Nephron progenitor cell (in vitro differentiated cells): Measurements from ENCODE around the gene PNCK.

Experiments
- DNase-seq: peaks from one replicate; pipeline ENCODE4 v3.0.0; 2021
- H3K27ac Mint-ChIP-seq: 2 replicates; pipeline ENCODE4 v1.8.0; 2021; ENCODE audit warnings: mild to moderate bottlenecking, moderate library complexity, mixed read lengths
- H3K27me3 Mint-ChIP-seq: 2 replicates; pipeline ENCODE4 v1.8.0; 2021; ENCODE audit warnings: mild to moderate bottlenecking, low read depth, mixed read lengths; ENCODE audit not compliant: poor library complexity
- H3K36me3 Mint-ChIP-seq: 2 replicates; pipeline ENCODE4 v1.8.0; 2021; ENCODE audit warnings: low read depth, mixed read lengths
- H3K4me1 Mint-ChIP-seq: 2 replicates; pipeline ENCODE4 v1.8.0; 2021; ENCODE audit warnings: mixed read lengths
- H3K4me3 Mint-ChIP-seq: 2 replicates; pipeline ENCODE4 v1.8.0; 2021; ENCODE audit warnings: mild to moderate bottlenecking, moderate library complexity, mixed read lengths
- H3K9me3 Mint-ChIP-seq: 2 replicates; pipeline ENCODE4 v1.8.0; 2021; ENCODE audit warnings: mild to moderate bottlenecking, moderate library complexity, mixed read lengths
- TF ChIP-seq, protein P1 (sequence below): fragments of 200-600 bp; sonication (generic); IDR thresholded peaks from 2 replicates; pipeline ENCODE4 v1.5.0; 2021; ENCODE audit warnings: antibody characterized with exemption

Gene PNCK

DNA sequence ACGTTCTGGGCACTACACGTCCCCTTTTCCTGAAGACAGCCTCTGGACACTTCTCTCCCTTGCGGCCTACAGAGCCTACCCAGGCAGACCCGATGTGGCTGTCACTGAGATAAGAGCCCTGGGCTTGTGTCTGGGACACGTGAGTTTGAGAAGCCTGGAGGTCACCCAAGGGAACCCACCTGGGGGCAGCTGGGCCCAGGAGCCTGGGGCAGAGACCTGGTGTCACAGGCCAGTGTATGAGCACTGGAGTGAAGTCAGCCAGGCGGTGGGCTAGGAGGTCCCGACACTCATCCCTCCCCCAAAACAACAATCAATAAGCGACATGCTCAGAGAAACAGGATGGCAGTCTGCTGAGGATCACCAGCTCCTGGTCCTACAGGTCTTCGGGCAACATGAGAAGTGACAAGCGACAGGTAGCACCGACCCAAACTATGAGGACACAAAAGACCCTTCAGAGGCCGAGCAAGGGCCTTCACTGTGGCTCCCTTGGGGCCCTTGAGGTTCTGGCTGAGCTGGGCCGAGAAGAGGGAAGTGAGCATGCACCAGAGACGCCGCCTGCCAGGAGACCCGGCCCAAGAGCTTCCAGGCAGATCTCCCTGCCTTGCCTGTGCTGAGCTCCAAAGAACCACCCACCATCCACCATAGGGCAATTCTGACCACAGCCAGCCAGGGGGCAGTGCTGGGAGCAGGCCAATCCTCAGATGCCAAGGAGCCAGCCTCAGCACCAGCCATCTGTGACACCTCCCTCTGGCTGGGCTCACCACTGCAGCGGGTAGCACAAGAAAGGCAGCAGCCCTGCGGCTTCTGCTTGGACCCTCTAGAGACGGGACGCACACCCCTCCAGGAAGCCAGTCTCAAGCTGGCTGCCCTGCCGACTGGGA is 37.6 kb downstream of the PNCK start:
- Mint-ChIP-seq H3K27me3 (peaks cover 18% of the 10 kb centered on the region), H3K36me3 (peaks cover 4% of the 10 kb centered on the region), H3K9me3 (peaks cover 41% of the 10 kb centered on the region), H3K27ac (no peak overlapping the region), H3K4me1 (peaks cover 18% of the 10 kb centered on the region), H3K4me3 (no peak overlapping the region)
- no peak for DNase-seq
- TF ChIP-seq, protein P1, sequence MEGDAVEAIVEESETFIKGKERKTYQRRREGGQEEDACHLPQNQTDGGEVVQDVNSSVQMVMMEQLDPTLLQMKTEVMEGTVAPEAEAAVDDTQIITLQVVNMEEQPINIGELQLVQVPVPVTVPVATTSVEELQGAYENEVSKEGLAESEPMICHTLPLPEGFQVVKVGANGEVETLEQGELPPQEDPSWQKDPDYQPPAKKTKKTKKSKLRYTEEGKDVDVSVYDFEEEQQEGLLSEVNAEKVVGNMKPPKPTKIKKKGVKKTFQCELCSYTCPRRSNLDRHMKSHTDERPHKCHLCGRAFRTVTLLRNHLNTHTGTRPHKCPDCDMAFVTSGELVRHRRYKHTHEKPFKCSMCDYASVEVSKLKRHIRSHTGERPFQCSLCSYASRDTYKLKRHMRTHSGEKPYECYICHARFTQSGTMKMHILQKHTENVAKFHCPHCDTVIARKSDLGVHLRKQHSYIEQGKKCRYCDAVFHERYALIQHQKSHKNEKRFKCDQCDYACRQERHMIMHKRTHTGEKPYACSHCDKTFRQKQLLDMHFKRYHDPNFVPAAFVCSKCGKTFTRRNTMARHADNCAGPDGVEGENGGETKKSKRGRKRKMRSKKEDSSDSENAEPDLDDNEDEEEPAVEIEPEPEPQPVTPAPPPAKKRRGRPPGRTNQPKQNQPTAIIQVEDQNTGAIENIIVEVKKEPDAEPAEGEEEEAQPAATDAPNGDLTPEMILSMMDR = no peak

GRCh38 chrX:153635388-153635787 is 38.2 kb downstream of the PNCK start:
- Mint-ChIP-seq H3K9me3 (peaks cover 48% of the 10 kb centered on the region), H3K4me3 (no peak overlapping the region), H3K27ac (no peak overlapping the region), H3K36me3 (peaks cover 4% of the 10 kb centered on the region), H3K27me3 (peaks cover 19% of the 10 kb centered on the region), H3K4me1 (peaks cover 14% of the 10 kb centered on the region)
- TF ChIP-seq, protein P1 = no peak
- DNase-seq = no peak

GRCh38 chrX:153634832-153635231 is 38.8 kb downstream of the PNCK start:
- H3K36me3 Mint-ChIP-seq = peaks cover 4% of the 10 kb centered on the region
- peaks cover 14% of the 10 kb centered on the region for H3K4me1 Mint-ChIP-seq
- peaks cover 53% of the 10 kb centered on the region for H3K9me3 Mint-ChIP-seq
- H3K27me3 Mint-ChIP-seq = peaks cover 22% of the 10 kb centered on the region
- TF ChIP-seq, protein P1 = no peak
- DNase-seq = no peak
- no peak overlapping the region for H3K27ac Mint-ChIP-seq
- no peak overlapping the region for H3K4me3 Mint-ChIP-seq

DNA sequence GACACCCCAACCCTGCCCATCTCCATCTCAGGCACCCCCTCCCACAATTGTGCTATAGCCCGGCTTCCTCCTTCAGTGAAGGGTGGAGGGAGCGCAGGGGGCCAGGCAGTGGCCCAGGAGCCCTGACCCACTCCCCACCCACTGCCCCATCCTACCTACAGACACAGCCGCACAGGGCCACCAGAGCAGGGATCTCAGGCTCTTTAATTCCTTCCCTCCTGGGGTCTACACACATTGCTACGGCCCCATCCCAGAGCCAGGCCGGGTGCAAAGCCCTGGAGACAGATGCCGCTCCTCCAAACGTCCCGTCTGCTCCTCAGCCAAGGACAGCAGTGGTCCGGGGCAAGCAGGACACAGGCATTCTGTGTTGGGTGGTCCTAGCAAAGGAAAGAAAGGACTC is 39.4 kb downstream of the PNCK start:
- Mint-ChIP-seq H3K27ac (no peak overlapping the region), H3K36me3 (peaks cover 4% of the 10 kb centered on the region), H3K27me3 (peaks cover 22% of the 10 kb centered on the region), H3K4me1 (peaks cover 14% of the 10 kb centered on the region), H3K9me3 (peaks cover 58% of the 10 kb centered on the region), H3K4me3 (no peak overlapping the region)
- TF ChIP-seq, protein P1 = no peak
- no peak for DNase-seq

DNA sequence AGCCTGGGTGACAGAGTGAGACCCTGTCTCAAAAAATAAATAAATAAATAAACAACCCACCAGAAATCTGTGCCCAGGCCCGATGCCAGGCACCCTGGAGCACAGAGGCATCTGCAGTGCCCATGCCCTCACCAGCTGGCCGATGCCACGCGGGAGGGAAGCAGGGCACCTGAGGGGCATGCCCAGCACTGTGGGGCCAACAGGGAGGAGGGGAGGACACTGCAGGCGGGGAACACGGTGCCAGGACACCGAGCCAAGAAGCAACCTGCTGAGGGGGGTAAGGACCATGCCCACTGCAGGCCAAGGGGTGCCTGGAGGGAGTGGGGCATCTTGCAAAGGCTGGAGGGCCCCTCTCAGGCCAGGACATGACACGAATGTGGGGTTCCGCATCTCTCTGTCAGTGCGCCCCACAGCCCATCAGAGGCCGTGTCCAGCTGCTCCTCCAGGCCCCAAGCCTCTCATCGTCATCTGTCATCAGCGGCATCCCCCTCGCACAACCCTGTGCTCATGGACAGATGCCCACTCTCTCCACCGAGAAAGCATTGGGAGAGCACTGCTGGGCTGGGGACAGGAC is 39.9 kb downstream of the PNCK start:
- Mint-ChIP-seq H3K9me3 (peaks cover 58% of the 10 kb centered on the region), H3K36me3 (peaks cover 4% of the 10 kb centered on the region)
- TF ChIP-seq, protein P1 = no peak

More for the DNA sequence above, 39.9 kb downstream of the PNCK start:
- DNase-seq = no peak
- Mint-ChIP-seq H3K4me3 (no peak overlapping the region), H3K4me1 (peaks cover 14% of the 10 kb centered on the region), H3K27me3 (peaks cover 22% of the 10 kb centered on the region), H3K27ac (no peak overlapping the region)
